Astrocyte (in vitro differentiated cells and primary cell): ENCODE results near the gene RAPGEF3. TPM values are rescaled to one million over a fixed set of nuclear protein-coding genes. Genes with fewer than 3 reads are reported as not detected.

ENCODE experiments used
- DNase-seq: peaks from one replicate; pipeline ENCODE4 v3.0.0-alpha.2; 2010; ENCODE audit warnings: low read depth
- FAIRE-seq: peaks from 2 replicates; lab custom pipeline; 2011; peaks lifted over from hg19 to GRCh38; lab: Jason Lieb, UNC
- H2AFZ ChIP-seq: 2 replicates; pipeline ENCODE4 v1.6.0; 2012; ENCODE audit warnings: low read depth, low read length, inconsistent platforms
- H3K27ac ChIP-seq: 2 replicates; pipeline ENCODE4 v1.5.1; 2011; ENCODE audit warnings: low read depth, low read length, inconsistent platforms
- H3K27me3 ChIP-seq: 2 replicates; pipeline ENCODE4 v1.6.0; 2011; ENCODE audit warnings: low read length, inconsistent platforms; ENCODE audit not compliant: insufficient read depth
- H3K36me3 ChIP-seq: 2 replicates; pipeline ENCODE4 v1.5.1; 2011; ENCODE audit warnings: low read length, inconsistent platforms; ENCODE audit not compliant: insufficient read depth
- H3K4me1 ChIP-seq: 2 replicates; pipeline ENCODE4 v1.5.1; 2011; ENCODE audit warnings: low read length, inconsistent platforms; ENCODE audit not compliant: insufficient read depth
- H3K4me2 ChIP-seq: 2 replicates; pipeline ENCODE4 v1.6.0; 2012; ENCODE audit warnings: low read length, inconsistent platforms
- H3K4me3 ChIP-seq: 2 replicates; pipeline ENCODE4 v1.5.1; 2011; ENCODE audit warnings: low read depth, mild to moderate bottlenecking, low read length, inconsistent platforms; ENCODE audit not compliant: insufficient read depth
- H3K79me2 ChIP-seq: 2 replicates; pipeline ENCODE4 v1.6.0; 2012; ENCODE audit warnings: mild to moderate bottlenecking, low read length, inconsistent platforms; ENCODE audit not compliant: insufficient read depth
- H3K9ac ChIP-seq: 2 replicates; pipeline ENCODE4 v1.6.0; 2012; ENCODE audit warnings: mild to moderate bottlenecking, low read length, inconsistent platforms
- H3K9me3 ChIP-seq: 2 replicates; pipeline ENCODE4 v1.5.1; 2012; ENCODE audit warnings: low read depth, mild to moderate bottlenecking, low read length, inconsistent platforms; ENCODE audit not compliant: insufficient read depth
- H4K20me1 ChIP-seq: 2 replicates; pipeline ENCODE4 v1.6.0; 2012; ENCODE audit warnings: low read length, inconsistent platforms; ENCODE audit not compliant: insufficient read depth
- H3K27ac Mint-ChIP-seq: one replicate; pipeline ENCODE4 v1.8.0; 2021; ENCODE audit warnings: mild to moderate bottlenecking, mixed read lengths; ENCODE audit not compliant: unreplicated experiment
- H3K27me3 Mint-ChIP-seq: one replicate; pipeline ENCODE4 v1.8.0; 2021; ENCODE audit warnings: low read depth, mixed read lengths; ENCODE audit not compliant: unreplicated experiment
- H3K36me3 Mint-ChIP-seq: one replicate; pipeline ENCODE4 v1.8.0; 2021; ENCODE audit warnings: low read depth, mixed read lengths; ENCODE audit not compliant: unreplicated experiment
- H3K4me1 Mint-ChIP-seq: one replicate; pipeline ENCODE4 v1.8.0; 2021; ENCODE audit warnings: low read depth, mixed read lengths; ENCODE audit not compliant: unreplicated experiment
- H3K4me3 Mint-ChIP-seq: one replicate; pipeline ENCODE4 v1.8.0; 2021; ENCODE audit warnings: mild to moderate bottlenecking, moderate library complexity, mixed read lengths; ENCODE audit not compliant: unreplicated experiment
- H3K9me3 Mint-ChIP-seq: one replicate; pipeline ENCODE4 v1.8.0; 2021; ENCODE audit warnings: mild to moderate bottlenecking, mixed read lengths; ENCODE audit not compliant: unreplicated experiment
- EZH2 ChIP-seq: IDR thresholded peaks from 2 replicates; pipeline ENCODE4 v1.6.1; 2012; ENCODE audit warnings: mild to moderate bottlenecking, low read length, inconsistent platforms; ENCODE audit not compliant: insufficient read depth
- total RNA-seq: library from RNA; stranded (reverse); gene quantifications from 2 replicates; pipeline ENCODE4 v1.2.1, GENCODE V29; 2021
- TF ChIP-seq, protein P1 (sequence below): IDR thresholded peaks from 2 replicates; pipeline ENCODE4 v1.5.1; 2011; ENCODE audit warnings: low read depth, mild to moderate bottlenecking, inconsistent platforms, low read length, moderate library complexity; ENCODE audit not compliant: insufficient read depth

The RAPGEF3 gene
- total RNA-seq, 1 donor from 2014 or later, result 5.9 TPM

DNA sequence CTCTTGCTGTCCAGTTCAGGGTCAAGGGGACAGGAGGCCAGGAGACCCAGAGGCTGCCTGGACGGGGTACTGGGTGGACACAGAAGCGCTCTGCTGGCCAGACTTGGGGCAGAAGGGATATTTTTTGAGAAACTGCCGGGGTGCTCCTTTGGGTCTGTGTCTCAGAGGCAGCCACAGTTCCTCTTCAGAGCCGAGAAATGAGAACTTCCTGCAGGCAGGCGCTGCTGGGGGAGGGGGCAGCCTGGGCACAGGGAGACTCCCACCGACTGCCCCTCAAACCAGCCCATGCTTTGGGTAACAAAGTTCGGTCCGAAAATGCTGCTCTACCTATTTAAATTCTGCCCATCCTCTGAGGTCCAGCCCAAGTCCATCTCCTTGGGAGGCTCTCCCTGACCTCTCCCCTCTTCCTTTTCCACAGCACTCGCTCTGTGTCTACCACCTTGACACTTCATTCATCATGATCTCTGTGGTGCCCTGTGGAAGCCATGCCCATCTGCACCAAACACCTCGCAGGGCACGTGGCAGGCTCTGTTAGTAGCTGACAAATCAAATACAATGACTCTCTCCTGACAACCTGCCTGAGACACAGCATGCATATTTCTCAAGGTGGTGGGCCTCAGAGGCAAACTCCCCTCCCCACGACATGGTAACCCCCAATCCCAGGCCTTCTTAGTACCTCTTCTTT, 44.7 kb upstream of the RAPGEF3 start:
- H3K36me3 ChIP-seq, result peaks cover 2% of the 10 kb centered on the region
- H3K9ac ChIP-seq, result no peak overlapping the region
- H3K79me2 ChIP-seq, result peaks cover 100% of the 10 kb centered on the region
- no peaks in the 10 kb centered on the region for H3K27me3 Mint-ChIP-seq
- H4K20me1 ChIP-seq, result peaks cover 100% of the 10 kb centered on the region
- no peak for DNase-seq
- peaks cover 17% of the 10 kb centered on the region for H3K4me1 ChIP-seq
- no peak overlapping the region for H2AFZ ChIP-seq
- no peak overlapping the region for H3K4me3 ChIP-seq
- TF ChIP-seq, protein P1, sequence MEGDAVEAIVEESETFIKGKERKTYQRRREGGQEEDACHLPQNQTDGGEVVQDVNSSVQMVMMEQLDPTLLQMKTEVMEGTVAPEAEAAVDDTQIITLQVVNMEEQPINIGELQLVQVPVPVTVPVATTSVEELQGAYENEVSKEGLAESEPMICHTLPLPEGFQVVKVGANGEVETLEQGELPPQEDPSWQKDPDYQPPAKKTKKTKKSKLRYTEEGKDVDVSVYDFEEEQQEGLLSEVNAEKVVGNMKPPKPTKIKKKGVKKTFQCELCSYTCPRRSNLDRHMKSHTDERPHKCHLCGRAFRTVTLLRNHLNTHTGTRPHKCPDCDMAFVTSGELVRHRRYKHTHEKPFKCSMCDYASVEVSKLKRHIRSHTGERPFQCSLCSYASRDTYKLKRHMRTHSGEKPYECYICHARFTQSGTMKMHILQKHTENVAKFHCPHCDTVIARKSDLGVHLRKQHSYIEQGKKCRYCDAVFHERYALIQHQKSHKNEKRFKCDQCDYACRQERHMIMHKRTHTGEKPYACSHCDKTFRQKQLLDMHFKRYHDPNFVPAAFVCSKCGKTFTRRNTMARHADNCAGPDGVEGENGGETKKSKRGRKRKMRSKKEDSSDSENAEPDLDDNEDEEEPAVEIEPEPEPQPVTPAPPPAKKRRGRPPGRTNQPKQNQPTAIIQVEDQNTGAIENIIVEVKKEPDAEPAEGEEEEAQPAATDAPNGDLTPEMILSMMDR, result no peak
- no peak for TF ChIP-seq EZH2
- H3K36me3 Mint-ChIP-seq, result peaks cover 12% of the 10 kb centered on the region
- no peaks in the 10 kb centered on the region for H3K27me3 ChIP-seq
- H3K27ac ChIP-seq, result no peak overlapping the region
- no peak for FAIRE-seq
- no peaks in the 10 kb centered on the region for H3K9me3 ChIP-seq
- no peak overlapping the region for H3K4me3 Mint-ChIP-seq
- H3K4me2 ChIP-seq, result no peak overlapping the region
- H3K9me3 Mint-ChIP-seq, result no peaks in the 10 kb centered on the region
- no peak overlapping the region for H3K27ac Mint-ChIP-seq
- peaks cover 32% of the 10 kb centered on the region for H3K4me1 Mint-ChIP-seq

DNA sequence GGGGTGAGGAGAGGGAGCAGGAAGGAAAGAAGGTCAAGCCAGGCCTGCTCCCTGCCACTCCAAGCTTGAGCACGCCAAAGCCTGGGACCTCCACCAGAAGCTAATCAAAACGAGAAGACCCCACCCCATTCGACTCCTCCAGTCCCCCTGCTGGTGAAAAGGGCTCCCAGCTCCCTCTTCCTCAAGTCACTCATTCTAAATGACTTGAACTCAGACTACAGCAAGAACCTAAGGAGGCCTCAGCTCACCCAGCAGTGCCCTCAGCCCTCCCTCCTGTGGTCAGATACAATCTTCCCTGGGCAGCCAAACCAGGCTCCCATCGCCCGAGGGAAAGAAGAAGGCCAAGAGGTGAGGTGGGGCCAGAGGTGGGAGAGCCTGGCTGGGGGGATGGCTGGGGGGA, 43.6 kb upstream of the RAPGEF3 start:
- no peak overlapping the region for H3K4me3 ChIP-seq
- peaks cover 12% of the 10 kb centered on the region for H3K36me3 Mint-ChIP-seq
- H3K9me3 Mint-ChIP-seq, result no peaks in the 10 kb centered on the region
- TF ChIP-seq EZH2, result no peak
- TF ChIP-seq, protein P1, result peak; percentile 20
- no peak for DNase-seq
- H3K9me3 ChIP-seq, result no peaks in the 10 kb centered on the region
- H3K9ac ChIP-seq, result no peak overlapping the region
- peaks cover 90% of the 10 kb centered on the region for H3K79me2 ChIP-seq
- peaks cover 22% of the 10 kb centered on the region for H3K4me1 Mint-ChIP-seq
- H3K4me3 Mint-ChIP-seq, result no peak overlapping the region
- peaks cover 6% of the 10 kb centered on the region for H3K4me1 ChIP-seq
- H3K27me3 Mint-ChIP-seq, result no peaks in the 10 kb centered on the region
- peaks cover 100% of the 10 kb centered on the region for H4K20me1 ChIP-seq
- no peak for FAIRE-seq
- no peak overlapping the region for H2AFZ ChIP-seq
- H3K27me3 ChIP-seq, result no peaks in the 10 kb centered on the region
- peaks cover 2% of the 10 kb centered on the region for H3K36me3 ChIP-seq
- H3K27ac ChIP-seq, result no peak overlapping the region
- H3K27ac Mint-ChIP-seq, result no peak overlapping the region
- H3K4me2 ChIP-seq, result no peak overlapping the region

DNA sequence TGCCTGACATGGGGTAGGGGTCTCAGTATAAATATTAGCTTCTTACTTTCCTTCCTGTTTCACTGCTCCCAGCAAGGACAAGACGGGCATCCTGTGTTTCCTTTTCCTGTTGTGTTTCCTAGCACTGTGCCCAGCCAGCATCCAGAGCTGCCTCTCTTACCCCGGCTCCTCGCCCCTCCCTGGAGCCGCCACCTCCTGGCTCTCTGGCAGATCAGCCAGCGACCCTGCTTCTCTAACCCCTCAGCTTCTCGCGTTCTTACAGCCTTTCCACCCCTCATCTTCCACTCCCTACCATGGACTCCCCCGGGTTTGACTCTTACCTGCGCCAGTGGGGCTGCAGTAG, 43.2 kb upstream of the RAPGEF3 start:
- H3K9me3 ChIP-seq, result no peaks in the 10 kb centered on the region
- DNase-seq, result no peak
- H3K9me3 Mint-ChIP-seq, result no peaks in the 10 kb centered on the region
- peaks cover 86% of the 10 kb centered on the region for H3K79me2 ChIP-seq
- H3K36me3 ChIP-seq, result peaks cover 2% of the 10 kb centered on the region
- H3K27ac ChIP-seq, result no peak overlapping the region
- no peak overlapping the region for H3K4me3 ChIP-seq
- no peaks in the 10 kb centered on the region for H3K27me3 Mint-ChIP-seq
- peaks cover 3% of the 10 kb centered on the region for H3K4me1 ChIP-seq
- peaks cover 97% of the 10 kb centered on the region for H4K20me1 ChIP-seq
- H3K27me3 ChIP-seq, result no peaks in the 10 kb centered on the region
- peaks cover 17% of the 10 kb centered on the region for H3K4me1 Mint-ChIP-seq
- no peak overlapping the region for H2AFZ ChIP-seq
- TF ChIP-seq, protein P1, result no peak
- TF ChIP-seq EZH2, result no peak
- peak overlapping the region; percentile 2 for H3K9ac ChIP-seq
- no peak for FAIRE-seq
- H3K36me3 Mint-ChIP-seq, result peaks cover 12% of the 10 kb centered on the region
- H3K4me2 ChIP-seq, result no peak overlapping the region
- H3K4me3 Mint-ChIP-seq, result no peak overlapping the region
- peak overlapping the region; percentile 41 for H3K27ac Mint-ChIP-seq
